Measurements from ENCODE around the gene KRTAP26-1. TPM values are rescaled to one million over a fixed set of nuclear protein-coding genes. Genes with fewer than 3 reads are reported as not detected.

Gene KRTAP26-1
- total RNA-seq, 3 donors from 2014 or later, result not detected

GRCh38 chr21:30348506-30348905 is 28.4 kb upstream of the KRTAP26-1 start, which contains the start of gene KRTAP23-1:
Gene KRTAP23-1, minus strand, starts transcription at chr21:30348606. Its CDS starts 0 bp downstream, at chr21:30348606.
- TF ChIP-seq POLR2AphosphoS5 (IDR thresholded peaks at IDR 0.05), result no peak
- no peak for DNase-seq (ENCODE audit: low spot score in 2 of 2)
- Histone ChIP-seq H3K9me3 (no peaks in the 10 kb centered on the region), H3K36me3 (no peaks in the 10 kb centered on the region), H3K4me3 (no peak within 1 kb of the TSS), H3K4me1 (no peaks in the 10 kb centered on the region), H3K27me3 (no peaks in the 10 kb centered on the region), H3K27ac (no peak within 1 kb of the TSS)
- intact Hi-C loops (cut with DNase I; ENCODE audit: low total_unique reads), result no loop called here

- Histone ChIP-seq H3K27me3 (no peaks in the 10 kb centered on the region), H3K4me1 (no peaks in the 10 kb centered on the region), H3K36me3 (no peaks in the 10 kb centered on the region), H3K27ac (no peak overlapping the region), H3K4me3 (no peak overlapping the region), H3K9me3 (no peaks in the 10 kb centered on the region)
- TF ChIP-seq POLR2A (IDR thresholded peaks at IDR 0.05) (no peak), POLR2AphosphoS5 (IDR thresholded peaks at IDR 0.05) (no peak), CTCF (IDR thresholded peaks at IDR 0.05) (no peak)
- intact Hi-C loops (cut with DNase I; ENCODE audit: low total_unique reads), result no loop called here
- no peak for DNase-seq (ENCODE audit: low spot score in 2 of 2)
Observed at GRCh38 chr21:30345014-30345413, 24.9 kb upstream of the KRTAP26-1 start.

GRCh38 chr21:30340714-30341573 is 20.8 kb upstream of the KRTAP26-1 start:
- intact Hi-C loops (cut with DNase I; ENCODE audit: low total_unique reads), result no loop called here
- no peaks in the 10 kb centered on the region for H3K9me3 ChIP-seq
- H3K27ac ChIP-seq, result no peak overlapping the region
- H3K27me3 ChIP-seq, result no peaks in the 10 kb centered on the region
- H3K36me3 ChIP-seq, result no peaks in the 10 kb centered on the region
- no peak for TF ChIP-seq POLR2AphosphoS5 (IDR thresholded peaks at IDR 0.05)
- TF ChIP-seq CTCF (IDR thresholded peaks at IDR 0.05), result peak; percentile 45 to 74 (median 69)
- TF ChIP-seq POLR2A (IDR thresholded peaks at IDR 0.05), result no peak
- no peak overlapping the region for H3K4me3 ChIP-seq
- no peaks in the 10 kb centered on the region for H3K4me1 ChIP-seq
- DNase-seq (ENCODE audit: low spot score in 2 of 2), result no peak

- no peak overlapping the region for H3K27ac ChIP-seq
- no peaks in the 10 kb centered on the region for H3K9me3 ChIP-seq
- no peaks in the 10 kb centered on the region for H3K36me3 ChIP-seq
- intact Hi-C loops (cut with DNase I; ENCODE audit: low total_unique reads), result no loop called here
- DNase-seq (ENCODE audit: low spot score in 2 of 2), result no peak
- TF ChIP-seq POLR2AphosphoS5 (IDR thresholded peaks at IDR 0.05) (no peak), POLR2A (IDR thresholded peaks at IDR 0.05) (no peak)
- H3K27me3 ChIP-seq, result no peaks in the 10 kb centered on the region
- no peak overlapping the region for H3K4me3 ChIP-seq
- no peaks in the 10 kb centered on the region for H3K4me1 ChIP-seq
Observed at GRCh38 chr21:30338717-30339116, 18.6 kb upstream of the KRTAP26-1 start.

GRCh38 chr21:30337772-30338171 is 17.7 kb upstream of the KRTAP26-1 start:
- Histone ChIP-seq H3K4me1 (no peaks in the 10 kb centered on the region), H3K27ac (no peak overlapping the region), H3K27me3 (no peaks in the 10 kb centered on the region), H3K4me3 (no peak overlapping the region), H3K9me3 (no peaks in the 10 kb centered on the region), H3K36me3 (no peaks in the 10 kb centered on the region)
- DNase-seq (ENCODE audit: low spot score in 2 of 2), result no peak
- TF ChIP-seq POLR2AphosphoS5 (IDR thresholded peaks at IDR 0.05) (no peak), POLR2A (IDR thresholded peaks at IDR 0.05) (no peak), CTCF (IDR thresholded peaks at IDR 0.05) (no peak)
- intact Hi-C loops (cut with DNase I; ENCODE audit: low total_unique reads), result no loop called here

- Histone ChIP-seq H3K27ac (no peak within 1 kb of the TSS), H3K4me3 (no peak within 1 kb of the TSS), H3K9me3 (no peaks in the 10 kb centered on the region), H3K4me1 (no peaks in the 10 kb centered on the region), H3K27me3 (no peaks in the 10 kb centered on the region), H3K36me3 (no peaks in the 10 kb centered on the region)
- intact Hi-C loops (cut with DNase I; ENCODE audit: low total_unique reads), result no loop called here
- TF ChIP-seq POLR2AphosphoS5 (IDR thresholded peaks at IDR 0.05) (no peak), POLR2A (IDR thresholded peaks at IDR 0.05) (no peak), CTCF (IDR thresholded peaks at IDR 0.05) (no peak)
- DNase-seq (ENCODE audit: low spot score in 2 of 2), result no peak
Observed at GRCh38 chr21:30337276-30337744, 17.2 kb upstream of the KRTAP26-1 start, which contains the start of gene KRTAP27-1. Gene KRTAP27-1, minus strand, starts transcription at chr21:30337694. Its CDS starts 26 bp downstream, at chr21:30337668.
